Endothelial cell of umbilical vein (primary cell): Measurements from ENCODE around the gene CMTR1. TPM values are rescaled to one million over a fixed set of nuclear protein-coding genes. Genes with fewer than 3 reads are reported as not detected.

Experiments
- BruUV-seq: library from RNA; stranded (reverse); fragments of 400-500 nt; replicated peaks from 2 replicates; lab custom pipeline; 2021; lab: Mats Ljungman, UMichigan
- CTCF ChIA-PET: fragments of 300-600, 350-600 bp; sonication (Branson Sonifier 250); formaldehyde crosslinking; loops from one replicate; lab custom pipeline; 2021; ENCODE audit warnings: antibody characterized with exemption, inconsistent platforms; lab: Charles Lee
- POLR2A ChIA-PET: fragments of 300-600, 350-600 bp; sonication (Branson Sonifier 250); formaldehyde crosslinking; loops from one replicate; lab custom pipeline; 2021; ENCODE audit warnings: antibody characterized with exemption, inconsistent platforms; lab: Charles Lee
- DNase-seq: peaks from one replicate; pipeline ENCODE4 v3.0.0-alpha.2; 2011; ENCODE audit warnings: low read depth, low spot score
- FAIRE-seq: peaks from 2 replicates; lab custom pipeline; 2011; peaks lifted over from hg19 to GRCh38; lab: Jason Lieb, UNC
- H2AFZ ChIP-seq: 2 replicates; pipeline ENCODE4 v1.6.0; 2012; ENCODE audit warnings: low read depth, low read length, control low read depth, inconsistent platforms
- H3K27ac ChIP-seq: 2 replicates; pipeline ENCODE4 v1.5.1; 2011; ENCODE audit warnings: low read depth, mild to moderate bottlenecking, control low read depth, low read length, moderate library complexity; ENCODE audit not compliant: insufficient read depth
- H3K27me3 ChIP-seq, 2 experiments: 2 replicates each; pipeline versions ENCODE4 v1.6.0 to v1.6.1; 2011; ENCODE audit warnings: low read length in 2 of 2, mixed read lengths in 1 of 2; ENCODE audit not compliant: control insufficient read depth in 2 of 2, insufficient read depth in 2 of 2
- H3K36me3 ChIP-seq, 2 experiments: 2 replicates in 1 of 2; 3 replicates in 1 of 2; pipeline ENCODE4 v1.5.1; 2011; ENCODE audit warnings: low read length in 2 of 2, mild to moderate bottlenecking in 1 of 2, moderate library complexity in 1 of 2; ENCODE audit not compliant: control insufficient read depth in 2 of 2, insufficient read depth in 2 of 2; ENCODE audit errors: extremely low read depth in 1 of 2
- H3K4me1 ChIP-seq: 3 replicates; pipeline ENCODE4 v1.5.1; 2011; ENCODE audit warnings: mild to moderate bottlenecking, low read length; ENCODE audit not compliant: control insufficient read depth, insufficient read depth; ENCODE audit errors: extremely low read depth
- H3K4me2 ChIP-seq: 2 replicates; pipeline ENCODE4 v1.6.1; 2011; ENCODE audit warnings: low read length, control low read depth, mixed read lengths; ENCODE audit not compliant: insufficient read depth
- H3K4me3 ChIP-seq, 3 experiments: fragments of 200-600 bp in 1 of 3; sonication (generic), shearing (Covaris generic) in 1 of 3; replicated peaks in 1 of 3; 2 replicates each; pipeline ENCODE4 v1.5.1; 2011 to 2016; ENCODE audit warnings: control low read depth in 3 of 3, low read length in 3 of 3, mild to moderate bottlenecking in 2 of 3, inconsistent platforms in 1 of 3, low read depth in 1 of 3, moderate library complexity in 1 of 3; ENCODE audit not compliant: insufficient read depth in 1 of 3
- H3K79me2 ChIP-seq: 2 replicates; pipeline ENCODE4 v1.6.0; 2012; ENCODE audit warnings: low read length, inconsistent platforms; ENCODE audit not compliant: control insufficient read depth, insufficient read depth
- H3K9ac ChIP-seq: replicated peaks from 2 replicates; pipeline ENCODE3; 2011; ENCODE audit warnings: low read length, control low read depth; ENCODE audit not compliant: insufficient read depth; ENCODE audit errors: extremely low read depth
- H3K9me1 ChIP-seq: replicated peaks from 3 replicates; pipeline ENCODE4 v1.6.0; 2011; ENCODE audit warnings: mild to moderate bottlenecking, low read length; ENCODE audit not compliant: control insufficient read depth, insufficient read depth; ENCODE audit errors: extremely low read depth
- H3K9me3 ChIP-seq: replicated peaks from 2 replicates; pipeline ENCODE4 v1.5.1; 2012; ENCODE audit warnings: low read length, inconsistent platforms; ENCODE audit not compliant: control insufficient read depth, insufficient read depth
- H4K20me1 ChIP-seq: replicated peaks from 2 replicates; pipeline ENCODE3; 2011; ENCODE audit warnings: mild to moderate bottlenecking, low read length; ENCODE audit not compliant: control insufficient read depth, insufficient read depth; ENCODE audit errors: extremely low read depth
- EZH2 ChIP-seq: IDR thresholded peaks from 2 replicates; pipeline ENCODE4 v1.6.1; 2012; ENCODE audit warnings: borderline replicate concordance, low read depth, mild to moderate bottlenecking, moderate library complexity, low read length, inconsistent platforms; ENCODE audit not compliant: severe bottlenecking
- FOS ChIP-seq: IDR thresholded peaks from 2 replicates; pipeline ENCODE4 v1.6.1; 2011; ENCODE audit warnings: mild to moderate bottlenecking, low read length, moderate library complexity, borderline replicate concordance; ENCODE audit not compliant: insufficient read depth
- GATA2 ChIP-seq: IDR thresholded peaks from 2 replicates; pipeline ENCODE4 v1.7.0; 2011; ENCODE audit warnings: low read depth, mild to moderate bottlenecking, moderate library complexity, mixed read lengths, low read length; ENCODE audit not compliant: insufficient read length, insufficient read depth
- JUN ChIP-seq: IDR thresholded peaks from 2 replicates; pipeline ENCODE4 v1.6.1; 2011; ENCODE audit warnings: borderline replicate concordance, low read depth; ENCODE audit not compliant: insufficient read length, insufficient read depth
- MYC ChIP-seq: IDR thresholded peaks from one replicate; pipeline ENCODE4 v1.6.1; 2011; ENCODE audit warnings: mild to moderate bottlenecking, low read depth, low read length
- POLR2A ChIP-seq: IDR thresholded peaks from 2 replicates; pipeline ENCODE4 v1.6.1; 2012; ENCODE audit warnings: low read depth, mild to moderate bottlenecking, control low read depth, low read length
- POLR2AphosphoS5 ChIP-seq: IDR thresholded peaks from 2 replicates; pipeline ENCODE4 v1.6.1; 2012; ENCODE audit warnings: low read depth, mild to moderate bottlenecking, control low read depth, low read length, moderate library complexity; ENCODE audit not compliant: insufficient read depth
- dilution Hi-C: fragments of 300-500 bp; cut with MboI; formaldehyde crosslinking; loops from one replicate; pipeline ENCODE4 v1.15.0; 2019; ENCODE audit warnings: low sequenced_read_pairs; ENCODE audit not compliant: extremely low pct_ligation_motif_present
- intact Hi-C: fragments of 100-400 bp; cut with micrococcal nuclease; formaldehyde crosslinking; loops from one replicate; pipeline ENCODE4 v1.10.0; 2022
- polyA plus RNA-seq, 4 experiments: library from polyadenylated mRNA; depleted of rRNA in 3 of 4; stranded (reverse) in 3 of 4; unstranded in 1 of 4; fragments of >200 nt; gene quantifications; 2 replicates each; pipeline versions ENCODE4 v1.2.1 to v1.2.3, GENCODE V29; 2011 to 2012; ENCODE audit warnings: missing spikeins in 1 of 4
- total RNA-seq: library from RNA; stranded (reverse); gene quantifications from 2 replicates; pipeline ENCODE4 v1.2.3, GENCODE V29; 2021
- TF ChIP-seq, protein P1 (sequence below): IDR thresholded peaks from 2 replicates; pipeline ENCODE4 v1.6.1; 2011; ENCODE audit not compliant: insufficient read depth, insufficient read length
- TF ChIP-seq, protein P2 (sequence below), 2 donors: IDR thresholded peaks; 1 replicate in 1 of 2; 2 replicates in 1 of 2; pipeline ENCODE4 v1.5.1; 2011; ENCODE audit warnings: low read length in 2 of 2, mild to moderate bottlenecking in 2 of 2, moderate library complexity in 2 of 2, control low read depth in 1 of 2, inconsistent platforms in 1 of 2, low read depth in 1 of 2; ENCODE audit not compliant: insufficient read depth in 1 of 2; ENCODE audit errors: extremely low read depth in 1 of 2

The CMTR1 gene
- total and polyA plus RNA-seq, 2 donors (not counting 3 experiments of a cell fraction or from before 2014, with no cell fraction given) = 19.5 to 38.0 TPM

DNA sequence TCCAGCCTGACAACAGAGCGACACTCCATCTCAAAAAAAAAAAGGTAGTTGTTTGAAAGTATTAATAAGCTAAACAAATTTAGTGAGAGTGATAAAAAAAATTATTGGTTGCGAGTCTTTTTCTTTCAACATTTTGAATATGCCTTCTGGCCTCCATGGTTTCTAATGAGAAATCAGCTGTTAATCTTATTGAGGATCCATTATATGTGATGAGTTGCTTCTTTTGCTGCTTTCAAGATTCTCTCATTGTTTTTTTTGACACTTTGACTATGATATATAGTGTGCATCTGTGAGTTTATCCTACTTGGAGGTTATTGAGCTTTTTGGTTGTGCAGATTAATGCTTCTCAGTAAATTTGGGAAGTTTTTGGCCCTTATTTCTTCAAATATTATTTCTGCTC, 15.6 kb upstream of the CMTR1 start:
- Histone ChIP-seq H4K20me1 (no peaks in the 10 kb centered on the region), H3K27me3 (no peaks in the 10 kb centered on the region), H3K9me3 (no peaks in the 10 kb centered on the region), H3K9me1 (no peaks in the 10 kb centered on the region), H3K27ac (no peak overlapping the region), H3K79me2 (no peaks in the 10 kb centered on the region), H3K9ac (no peak overlapping the region), H3K4me3 (no peak overlapping the region), H3K4me2 (no peak overlapping the region), H2AFZ (no peak overlapping the region), H3K36me3 (no peaks in the 10 kb centered on the region), H3K4me1 (no peaks in the 10 kb centered on the region)
- TF ChIP-seq POLR2A = no peak
- no peak for TF ChIP-seq GATA2
- no peak for TF ChIP-seq POLR2AphosphoS5
- TF ChIP-seq, protein P1, sequence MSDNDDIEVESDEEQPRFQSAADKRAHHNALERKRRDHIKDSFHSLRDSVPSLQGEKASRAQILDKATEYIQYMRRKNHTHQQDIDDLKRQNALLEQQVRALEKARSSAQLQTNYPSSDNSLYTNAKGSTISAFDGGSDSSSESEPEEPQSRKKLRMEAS = no peak
- TF ChIP-seq MYC = no peak
- TF ChIP-seq EZH2 = no peak
- no peak for TF ChIP-seq JUN
- ChIA-PET POLR2A (no interaction called here), CTCF (no interaction called here)
- FAIRE-seq (no peak), DNase-seq (no peak)
- intact Hi-C loops = no loop called here
- dilution Hi-C loops = no loop called here
- no TSS peak for BruUV-seq

DNA sequence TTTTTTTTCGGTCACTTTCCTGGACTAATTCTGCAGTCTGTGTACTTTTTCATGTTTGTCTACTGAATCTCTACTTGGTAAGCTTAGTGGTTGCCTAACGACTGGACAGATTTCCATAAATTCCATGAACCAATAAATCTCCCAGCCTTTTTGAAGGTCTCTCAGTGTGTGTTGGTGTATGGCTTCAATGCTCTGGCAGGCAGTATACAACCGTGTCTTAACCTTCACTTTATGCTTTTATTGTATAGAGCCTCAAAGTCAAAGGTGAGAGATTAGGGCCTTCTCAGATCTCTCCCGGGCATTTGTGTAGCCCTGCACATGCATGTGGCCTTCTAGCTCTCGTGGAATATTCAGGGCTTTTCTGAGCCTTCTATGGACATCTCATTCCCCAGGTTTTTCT, 14.3 kb upstream of the CMTR1 start:
- Histone ChIP-seq H3K79me2 (no peaks in the 10 kb centered on the region), H3K27me3 (no peaks in the 10 kb centered on the region), H3K4me3 (no peak overlapping the region), H3K27ac (no peak overlapping the region), H2AFZ (no peak overlapping the region), H3K4me1 (no peaks in the 10 kb centered on the region), H3K4me2 (no peak overlapping the region), H3K36me3 (no peaks in the 10 kb centered on the region), H3K9me3 (no peaks in the 10 kb centered on the region), H3K9me1 (no peaks in the 10 kb centered on the region), H4K20me1 (no peaks in the 10 kb centered on the region), H3K9ac (no peak overlapping the region)
- BruUV-seq = no TSS peak
- FAIRE-seq (no peak), DNase-seq (no peak)
- dilution Hi-C loops = no loop called here
- no peak for TF ChIP-seq POLR2A
- no peak for TF ChIP-seq POLR2AphosphoS5
- TF ChIP-seq FOS = no peak
- TF ChIP-seq EZH2 = no peak
- TF ChIP-seq, protein P2, sequence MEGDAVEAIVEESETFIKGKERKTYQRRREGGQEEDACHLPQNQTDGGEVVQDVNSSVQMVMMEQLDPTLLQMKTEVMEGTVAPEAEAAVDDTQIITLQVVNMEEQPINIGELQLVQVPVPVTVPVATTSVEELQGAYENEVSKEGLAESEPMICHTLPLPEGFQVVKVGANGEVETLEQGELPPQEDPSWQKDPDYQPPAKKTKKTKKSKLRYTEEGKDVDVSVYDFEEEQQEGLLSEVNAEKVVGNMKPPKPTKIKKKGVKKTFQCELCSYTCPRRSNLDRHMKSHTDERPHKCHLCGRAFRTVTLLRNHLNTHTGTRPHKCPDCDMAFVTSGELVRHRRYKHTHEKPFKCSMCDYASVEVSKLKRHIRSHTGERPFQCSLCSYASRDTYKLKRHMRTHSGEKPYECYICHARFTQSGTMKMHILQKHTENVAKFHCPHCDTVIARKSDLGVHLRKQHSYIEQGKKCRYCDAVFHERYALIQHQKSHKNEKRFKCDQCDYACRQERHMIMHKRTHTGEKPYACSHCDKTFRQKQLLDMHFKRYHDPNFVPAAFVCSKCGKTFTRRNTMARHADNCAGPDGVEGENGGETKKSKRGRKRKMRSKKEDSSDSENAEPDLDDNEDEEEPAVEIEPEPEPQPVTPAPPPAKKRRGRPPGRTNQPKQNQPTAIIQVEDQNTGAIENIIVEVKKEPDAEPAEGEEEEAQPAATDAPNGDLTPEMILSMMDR (IDR thresholded peaks at IDR 0.05; ENCODE audit: extremely low read depth in 1 of 2, insufficient read depth in 1 of 2, low read depth in 1 of 2, low read length in 2 of 2) = no peak
- no peak for TF ChIP-seq GATA2
- TF ChIP-seq MYC = no peak
- TF ChIP-seq JUN = no peak
- TF ChIP-seq, protein P1 = no peak
- CTCF ChIA-PET = interaction anchor here (1.4 kb wide), 1 partner anchor 11 kb away, joined by 3 read pairs; no protein-coding TSS in a partner anchor
- POLR2A ChIA-PET = no interaction called here
- intact Hi-C loops = no loop called here
